HEK293 (cell line): ENCODE results near the gene ADRB2.

Experiments
- CTCF ChIA-PET: fragments of 350-600 bp; formaldehyde crosslinking; extraction: SDS; loops from one replicate; lab custom pipeline; 2021; ENCODE audit warnings: antibody characterized with exemption; lab: Yijun Ruan, JAX
- POLR2A ChIA-PET: fragments of 300-600 bp; formaldehyde crosslinking; extraction: SDS; loops from one replicate; lab custom pipeline; 2020; ENCODE audit warnings: antibody characterized with exemption, inconsistent platforms; lab: Yijun Ruan, JAX
- H3K27ac ChIP-seq: fragments of 200-500 bp; sonication (Bioruptor generic); 2 replicates; pipeline ENCODE4 v1.5.1; 2014; ENCODE audit warnings: low read depth, low read length, control low read depth, inconsistent platforms; ENCODE audit errors: extremely low read depth
- H3K36me3 ChIP-seq, 2 experiments: fragments of 200-500 bp in 1 of 2; sonication (Bioruptor generic) in 1 of 2; 1 replicate in 1 of 2; 2 replicates in 1 of 2; pipeline ENCODE4 v1.5.1; 2014 to 2017; ENCODE audit warnings: inconsistent platforms in 2 of 2, low read length in 2 of 2; ENCODE audit not compliant: control insufficient read depth in 2 of 2, insufficient read depth in 1 of 2
- H3K4me1 ChIP-seq: fragments of 200-500 bp; sonication (Bioruptor generic); 2 replicates; pipeline ENCODE4 v1.5.1; 2014; ENCODE audit warnings: mild to moderate bottlenecking, low read length, inconsistent platforms; ENCODE audit not compliant: control insufficient read depth, insufficient read depth
- H3K4me3 ChIP-seq: 2 replicates; pipeline ENCODE4 v1.5.1; 2011; ENCODE audit warnings: low read depth, mild to moderate bottlenecking, control low read depth, low read length, moderate library complexity
- H3K9me3 ChIP-seq: fragments of 200-500 bp; sonication (Bioruptor generic); 2 replicates; pipeline ENCODE4 v1.5.1; 2014; ENCODE audit warnings: low read depth, low read length, inconsistent platforms; ENCODE audit not compliant: control insufficient read depth, insufficient read depth
- BCL11B ChIP-seq: fragments of 450-650 bp; formaldehyde crosslinking; IDR thresholded peaks from 2 replicates; pipeline ENCODE4 v1.5.1; 2016; ENCODE audit warnings: low read depth, missing biosample characterization, missing genetic modification characterization
- GLIS1 ChIP-seq: fragments of 450-650 bp; formaldehyde crosslinking; IDR thresholded peaks from 2 replicates; pipeline ENCODE4 v1.5.1; 2016; ENCODE audit warnings: missing biosample characterization, missing genetic modification characterization
- GLIS2 ChIP-seq: fragments of 450-650 bp; formaldehyde crosslinking; IDR thresholded peaks from 2 replicates; pipeline ENCODE4 v1.5.1; 2016; ENCODE audit warnings: missing biosample characterization, missing genetic modification characterization
- OVOL3 ChIP-seq: fragments of 450-650 bp; formaldehyde crosslinking; IDR thresholded peaks from 2 replicates; pipeline ENCODE4 v1.5.1; 2016; ENCODE audit warnings: missing biosample characterization, missing genetic modification characterization
- REPIN1 ChIP-seq: fragments of 450-650 bp; formaldehyde crosslinking; IDR thresholded peaks from 2 replicates; pipeline ENCODE4 v1.5.1; 2017; ENCODE audit warnings: missing biosample characterization, missing genetic modification characterization, low read depth
- SCRT2 ChIP-seq: fragments of 450-650 bp; formaldehyde crosslinking; IDR thresholded peaks from 2 replicates; pipeline ENCODE4 v1.5.1; 2016; ENCODE audit warnings: missing biosample characterization, missing genetic modification characterization
- ZNF140 ChIP-seq: fragments of 450-650 bp; formaldehyde crosslinking; IDR thresholded peaks from 2 replicates; pipeline ENCODE4 v1.5.1; 2016; ENCODE audit warnings: missing biosample characterization, missing genetic modification characterization
- ZNF2 ChIP-seq: fragments of 450-650 bp; formaldehyde crosslinking; IDR thresholded peaks from 2 replicates; pipeline ENCODE4 v1.5.1; 2016; ENCODE audit warnings: missing biosample characterization, missing genetic modification characterization
- ZNF292 ChIP-seq: fragments of 450-650 bp; formaldehyde crosslinking; IDR thresholded peaks from 2 replicates; pipeline ENCODE4 v1.5.1; 2016; ENCODE audit warnings: low read depth, missing biosample characterization, missing genetic modification characterization, borderline replicate concordance
- ZNF302 ChIP-seq: fragments of 450-650 bp; formaldehyde crosslinking; IDR thresholded peaks from 2 replicates; pipeline ENCODE4 v1.5.1; 2016; ENCODE audit warnings: missing biosample characterization, missing genetic modification characterization, low read depth
- ZNF391 ChIP-seq: fragments of 450-650 bp; formaldehyde crosslinking; IDR thresholded peaks from 2 replicates; pipeline ENCODE4 v1.5.1; 2016; ENCODE audit warnings: low read depth, missing biosample characterization, missing genetic modification characterization, borderline replicate concordance
- ZNF394 ChIP-seq: fragments of 450-650 bp; formaldehyde crosslinking; IDR thresholded peaks from 2 replicates; pipeline ENCODE4 v1.5.1; 2016; ENCODE audit warnings: missing biosample characterization, missing genetic modification characterization, mild to moderate bottlenecking, moderate library complexity, borderline replicate concordance
- ZNF621 ChIP-seq: fragments of 450-650 bp; formaldehyde crosslinking; IDR thresholded peaks from 2 replicates; pipeline ENCODE4 v1.5.1; 2017; ENCODE audit warnings: missing biosample characterization, missing genetic modification characterization
- ZNF660 ChIP-seq: fragments of 450-650 bp; IDR thresholded peaks from 2 replicates; pipeline ENCODE4 v1.5.1; 2018; ENCODE audit warnings: missing biosample characterization, mild to moderate bottlenecking, missing genetic modification characterization
- ZNF701 ChIP-seq: fragments of 450-650 bp; formaldehyde crosslinking; IDR thresholded peaks from 2 replicates; pipeline ENCODE4 v1.5.1; 2016; ENCODE audit warnings: missing biosample characterization, missing genetic modification characterization
- ZNF747 ChIP-seq: fragments of 450-650 bp; formaldehyde crosslinking; IDR thresholded peaks from 2 replicates; pipeline ENCODE4 v1.5.1; 2016; ENCODE audit warnings: missing biosample characterization, missing genetic modification characterization
- ZNF792 ChIP-seq: fragments of 450-650 bp; formaldehyde crosslinking; IDR thresholded peaks from 2 replicates; pipeline ENCODE4 v1.5.1; 2016; ENCODE audit warnings: missing biosample characterization, missing genetic modification characterization
- TF ChIP-seq, protein P1 (sequence below): fragments of 450-650 bp; IDR thresholded peaks from 2 replicates; pipeline ENCODE4 v1.5.1; 2018; ENCODE audit warnings: missing biosample characterization, missing genetic modification characterization
- TF ChIP-seq, protein P2 (sequence below): fragments of 450-650 bp; formaldehyde crosslinking; IDR thresholded peaks from 2 replicates; pipeline ENCODE4 v1.5.1; 2017; ENCODE audit warnings: missing biosample characterization, missing genetic modification characterization
- TF ChIP-seq, protein P3 (sequence below): fragments of 450-650 bp; formaldehyde crosslinking; IDR thresholded peaks from 2 replicates; pipeline ENCODE4 v1.5.1; 2016; ENCODE audit warnings: missing biosample characterization, missing genetic modification characterization
- TF ChIP-seq, protein P4 (sequence below): fragments of 450-650 bp; formaldehyde crosslinking; IDR thresholded peaks from 2 replicates; pipeline ENCODE4 v1.5.1; 2016; ENCODE audit warnings: missing biosample characterization, missing genetic modification characterization
- TF ChIP-seq, protein P5 (sequence below): fragments of 450-650 bp; formaldehyde crosslinking; IDR thresholded peaks from 2 replicates; pipeline ENCODE4 v1.5.1; 2017; ENCODE audit warnings: missing biosample characterization, missing genetic modification characterization
- TF ChIP-seq, protein P6 (sequence below): fragments of 450-650 bp; formaldehyde crosslinking; IDR thresholded peaks from 2 replicates; pipeline ENCODE4 v1.5.1; 2016; ENCODE audit warnings: missing biosample characterization, missing genetic modification characterization

ADRB2 gene

DNA sequence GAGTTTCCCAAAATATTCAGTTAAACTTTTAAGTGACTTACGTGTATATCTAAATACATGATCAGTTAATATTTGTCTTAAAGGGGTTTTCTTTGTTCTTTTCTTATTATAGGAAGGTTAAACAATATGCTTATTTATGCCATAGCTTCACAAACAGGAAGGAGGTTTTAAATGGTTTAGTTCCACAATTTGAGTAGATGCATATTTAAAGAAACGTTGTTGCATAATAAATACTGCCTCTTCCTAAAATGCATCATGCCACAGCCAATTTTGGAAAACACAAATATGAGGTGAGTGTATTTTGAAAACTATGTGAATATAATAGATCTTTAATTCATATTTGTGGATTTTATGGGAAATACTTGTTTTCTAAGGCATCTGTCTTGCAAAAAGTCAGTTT lies 2.5 kb upstream of the ADRB2 start:
- no peak overlapping the region for H3K27ac ChIP-seq
- POLR2A ChIA-PET = no interaction called here

DNA sequence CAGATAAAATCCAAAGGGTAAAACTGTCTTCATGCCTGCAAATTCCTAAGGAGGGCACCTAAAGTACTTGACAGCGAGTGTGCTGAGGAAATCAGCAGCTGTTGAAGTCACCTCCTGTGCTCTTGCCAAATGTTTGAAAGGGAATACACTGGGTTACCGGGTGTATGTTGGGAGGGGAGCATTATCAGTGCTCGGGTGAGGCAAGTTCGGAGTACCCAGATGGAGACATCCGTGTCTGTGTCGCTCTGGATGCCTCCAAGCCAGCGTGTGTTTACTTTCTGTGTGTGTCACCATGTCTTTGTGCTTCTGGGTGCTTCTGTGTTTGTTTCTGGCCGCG lies 727 bp upstream of the ADRB2 start:
- CTCF ChIA-PET = interaction anchor here (0.6 to 1.8 kb wide), 9 partner anchors 9 to 417 kb away, joined by 3 to 6 read pairs (median 4); no protein-coding TSS in a partner anchor
- Histone ChIP-seq H3K4me1 (peaks cover 21% of the 10 kb centered on the region; the same call in 1 of the 2 replicates), H3K9me3 (no peaks in the 10 kb centered on the region), H3K27ac (peak overlapping the region; percentile 46; the same call in 1 of the 2 replicates), H3K4me3 (peak overlapping the region; percentile 69), H3K36me3 (no peaks in the 10 kb centered on the region)
- POLR2A ChIA-PET = interaction anchor here (0.8 to 1.4 kb wide), 11 partner anchors 8 to 160 kb away, joined by 3 to 4 read pairs (median 3); no protein-coding TSS in a partner anchor
- peak; percentile 54; the same call in 1 of the 2 replicates for TF ChIP-seq ZNF391
- TF ChIP-seq ZNF292 (tag by site-specific recombination) = no peak
- TF ChIP-seq GLIS1 (tag by site-specific recombination) = no peak
- TF ChIP-seq, protein P1, sequence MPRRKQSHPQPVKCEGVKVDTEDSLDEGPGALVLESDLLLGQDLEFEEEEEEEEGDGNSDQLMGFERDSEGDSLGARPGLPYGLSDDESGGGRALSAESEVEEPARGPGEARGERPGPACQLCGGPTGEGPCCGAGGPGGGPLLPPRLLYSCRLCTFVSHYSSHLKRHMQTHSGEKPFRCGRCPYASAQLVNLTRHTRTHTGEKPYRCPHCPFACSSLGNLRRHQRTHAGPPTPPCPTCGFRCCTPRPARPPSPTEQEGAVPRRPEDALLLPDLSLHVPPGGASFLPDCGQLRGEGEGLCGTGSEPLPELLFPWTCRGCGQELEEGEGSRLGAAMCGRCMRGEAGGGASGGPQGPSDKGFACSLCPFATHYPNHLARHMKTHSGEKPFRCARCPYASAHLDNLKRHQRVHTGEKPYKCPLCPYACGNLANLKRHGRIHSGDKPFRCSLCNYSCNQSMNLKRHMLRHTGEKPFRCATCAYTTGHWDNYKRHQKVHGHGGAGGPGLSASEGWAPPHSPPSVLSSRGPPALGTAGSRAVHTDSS (tag by site-specific recombination) = no peak
- TF ChIP-seq, protein P2, sequence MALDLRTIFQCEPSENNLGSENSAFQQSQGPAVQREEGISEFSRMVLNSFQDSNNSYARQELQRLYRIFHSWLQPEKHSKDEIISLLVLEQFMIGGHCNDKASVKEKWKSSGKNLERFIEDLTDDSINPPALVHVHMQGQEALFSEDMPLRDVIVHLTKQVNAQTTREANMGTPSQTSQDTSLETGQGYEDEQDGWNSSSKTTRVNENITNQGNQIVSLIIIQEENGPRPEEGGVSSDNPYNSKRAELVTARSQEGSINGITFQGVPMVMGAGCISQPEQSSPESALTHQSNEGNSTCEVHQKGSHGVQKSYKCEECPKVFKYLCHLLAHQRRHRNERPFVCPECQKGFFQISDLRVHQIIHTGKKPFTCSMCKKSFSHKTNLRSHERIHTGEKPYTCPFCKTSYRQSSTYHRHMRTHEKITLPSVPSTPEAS (tag by site-specific recombination) = no peak
- TF ChIP-seq ZNF302 = no peak
- no peak for TF ChIP-seq ZNF747 (tag by site-specific recombination)
- TF ChIP-seq, protein P3, sequence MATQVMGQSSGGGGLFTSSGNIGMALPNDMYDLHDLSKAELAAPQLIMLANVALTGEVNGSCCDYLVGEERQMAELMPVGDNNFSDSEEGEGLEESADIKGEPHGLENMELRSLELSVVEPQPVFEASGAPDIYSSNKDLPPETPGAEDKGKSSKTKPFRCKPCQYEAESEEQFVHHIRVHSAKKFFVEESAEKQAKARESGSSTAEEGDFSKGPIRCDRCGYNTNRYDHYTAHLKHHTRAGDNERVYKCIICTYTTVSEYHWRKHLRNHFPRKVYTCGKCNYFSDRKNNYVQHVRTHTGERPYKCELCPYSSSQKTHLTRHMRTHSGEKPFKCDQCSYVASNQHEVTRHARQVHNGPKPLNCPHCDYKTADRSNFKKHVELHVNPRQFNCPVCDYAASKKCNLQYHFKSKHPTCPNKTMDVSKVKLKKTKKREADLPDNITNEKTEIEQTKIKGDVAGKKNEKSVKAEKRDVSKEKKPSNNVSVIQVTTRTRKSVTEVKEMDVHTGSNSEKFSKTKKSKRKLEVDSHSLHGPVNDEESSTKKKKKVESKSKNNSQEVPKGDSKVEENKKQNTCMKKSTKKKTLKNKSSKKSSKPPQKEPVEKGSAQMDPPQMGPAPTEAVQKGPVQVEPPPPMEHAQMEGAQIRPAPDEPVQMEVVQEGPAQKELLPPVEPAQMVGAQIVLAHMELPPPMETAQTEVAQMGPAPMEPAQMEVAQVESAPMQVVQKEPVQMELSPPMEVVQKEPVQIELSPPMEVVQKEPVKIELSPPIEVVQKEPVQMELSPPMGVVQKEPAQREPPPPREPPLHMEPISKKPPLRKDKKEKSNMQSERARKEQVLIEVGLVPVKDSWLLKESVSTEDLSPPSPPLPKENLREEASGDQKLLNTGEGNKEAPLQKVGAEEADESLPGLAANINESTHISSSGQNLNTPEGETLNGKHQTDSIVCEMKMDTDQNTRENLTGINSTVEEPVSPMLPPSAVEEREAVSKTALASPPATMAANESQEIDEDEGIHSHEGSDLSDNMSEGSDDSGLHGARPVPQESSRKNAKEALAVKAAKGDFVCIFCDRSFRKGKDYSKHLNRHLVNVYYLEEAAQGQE = no peak
- TF ChIP-seq ZNF660 (tag by site-specific recombination) = 0 out of 2 replicates have a peak, but pooled peaks have one; percentile 13
- TF ChIP-seq ZNF792 (tag by site-specific recombination) = no peak
- TF ChIP-seq ZNF394 = peak; percentile 48; the same call in 1 of the 2 replicates
- no peak for TF ChIP-seq ZNF701 (tag by site-specific recombination)

More for the DNA sequence above, 2.5 kb upstream of the ADRB2 start:
- peaks cover 17% of the 10 kb centered on the region; the same call in 1 of the 2 replicates for H3K4me1 ChIP-seq
- CTCF ChIA-PET = interaction anchor here (0.6 to 1.3 kb wide), 3 partner anchors 151 to 379 kb away, joined by 3 to 4 read pairs (median 3); no protein-coding TSS in a partner anchor
- no peak for TF ChIP-seq OVOL3
- no peak for TF ChIP-seq GLIS2 (tag by site-specific recombination)
- no peak for TF ChIP-seq SCRT2 (tag by site-specific recombination)
- TF ChIP-seq ZNF140 (tag by site-specific recombination) = no peak
- TF ChIP-seq REPIN1 (tag by site-specific recombination) = no peak
- TF ChIP-seq, protein P4, sequence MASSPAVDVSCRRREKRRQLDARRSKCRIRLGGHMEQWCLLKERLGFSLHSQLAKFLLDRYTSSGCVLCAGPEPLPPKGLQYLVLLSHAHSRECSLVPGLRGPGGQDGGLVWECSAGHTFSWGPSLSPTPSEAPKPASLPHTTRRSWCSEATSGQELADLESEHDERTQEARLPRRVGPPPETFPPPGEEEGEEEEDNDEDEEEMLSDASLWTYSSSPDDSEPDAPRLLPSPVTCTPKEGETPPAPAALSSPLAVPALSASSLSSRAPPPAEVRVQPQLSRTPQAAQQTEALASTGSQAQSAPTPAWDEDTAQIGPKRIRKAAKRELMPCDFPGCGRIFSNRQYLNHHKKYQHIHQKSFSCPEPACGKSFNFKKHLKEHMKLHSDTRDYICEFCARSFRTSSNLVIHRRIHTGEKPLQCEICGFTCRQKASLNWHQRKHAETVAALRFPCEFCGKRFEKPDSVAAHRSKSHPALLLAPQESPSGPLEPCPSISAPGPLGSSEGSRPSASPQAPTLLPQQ (tag by site-specific recombination) = no peak
- TF ChIP-seq, protein P5, sequence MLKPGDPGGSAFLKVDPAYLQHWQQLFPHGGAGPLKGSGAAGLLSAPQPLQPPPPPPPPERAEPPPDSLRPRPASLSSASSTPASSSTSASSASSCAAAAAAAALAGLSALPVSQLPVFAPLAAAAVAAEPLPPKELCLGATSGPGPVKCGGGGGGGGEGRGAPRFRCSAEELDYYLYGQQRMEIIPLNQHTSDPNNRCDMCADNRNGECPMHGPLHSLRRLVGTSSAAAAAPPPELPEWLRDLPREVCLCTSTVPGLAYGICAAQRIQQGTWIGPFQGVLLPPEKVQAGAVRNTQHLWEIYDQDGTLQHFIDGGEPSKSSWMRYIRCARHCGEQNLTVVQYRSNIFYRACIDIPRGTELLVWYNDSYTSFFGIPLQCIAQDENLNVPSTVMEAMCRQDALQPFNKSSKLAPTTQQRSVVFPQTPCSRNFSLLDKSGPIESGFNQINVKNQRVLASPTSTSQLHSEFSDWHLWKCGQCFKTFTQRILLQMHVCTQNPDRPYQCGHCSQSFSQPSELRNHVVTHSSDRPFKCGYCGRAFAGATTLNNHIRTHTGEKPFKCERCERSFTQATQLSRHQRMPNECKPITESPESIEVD = no peak
- TF ChIP-seq ZNF621 (tag by site-specific recombination) = no peak
- TF ChIP-seq, protein P6, sequence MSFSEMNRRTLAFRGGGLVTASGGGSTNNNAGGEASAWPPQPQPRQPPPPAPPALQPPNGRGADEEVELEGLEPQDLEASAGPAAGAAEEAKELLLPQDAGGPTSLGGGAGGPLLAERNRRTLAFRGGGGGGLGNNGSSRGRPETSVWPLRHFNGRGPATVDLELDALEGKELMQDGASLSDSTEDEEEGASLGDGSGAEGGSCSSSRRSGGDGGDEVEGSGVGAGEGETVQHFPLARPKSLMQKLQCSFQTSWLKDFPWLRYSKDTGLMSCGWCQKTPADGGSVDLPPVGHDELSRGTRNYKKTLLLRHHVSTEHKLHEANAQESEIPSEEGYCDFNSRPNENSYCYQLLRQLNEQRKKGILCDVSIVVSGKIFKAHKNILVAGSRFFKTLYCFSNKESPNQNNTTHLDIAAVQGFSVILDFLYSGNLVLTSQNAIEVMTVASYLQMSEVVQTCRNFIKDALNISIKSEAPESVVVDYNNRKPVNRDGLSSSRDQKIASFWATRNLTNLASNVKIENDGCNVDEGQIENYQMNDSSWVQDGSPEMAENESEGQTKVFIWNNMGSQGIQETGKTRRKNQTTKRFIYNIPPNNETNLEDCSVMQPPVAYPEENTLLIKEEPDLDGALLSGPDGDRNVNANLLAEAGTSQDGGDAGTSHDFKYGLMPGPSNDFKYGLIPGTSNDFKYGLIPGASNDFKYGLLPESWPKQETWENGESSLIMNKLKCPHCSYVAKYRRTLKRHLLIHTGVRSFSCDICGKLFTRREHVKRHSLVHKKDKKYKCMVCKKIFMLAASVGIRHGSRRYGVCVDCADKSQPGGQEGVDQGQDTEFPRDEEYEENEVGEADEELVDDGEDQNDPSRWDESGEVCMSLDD (tag by site-specific recombination) = no peak
- no peak for TF ChIP-seq BCL11B
- no peak for TF ChIP-seq ZNF2 (tag by site-specific recombination)
- H3K4me3 ChIP-seq = no peak overlapping the region
- no peaks in the 10 kb centered on the region for H3K9me3 ChIP-seq
- H3K36me3 ChIP-seq = no peaks in the 10 kb centered on the region
